HCT116 (cell line): ENCODE measurements around the gene AKAP12. TPM values are rescaled to one million over a fixed set of nuclear protein-coding genes. Genes with fewer than 3 reads are reported as not detected.

Source experiments
- ATAC-seq: fragments of 200-7000 bp; cut with Tn5 transposase; 2 replicates; pipeline ENCODE4 v1.9.1; 2020; ENCODE audit warnings: mild to moderate bottlenecking, moderate library complexity
- BruUV-seq: library from RNA; stranded (reverse); fragments of 400-500 nt; replicated peaks from 2 replicates; lab custom pipeline; 2021; lab: Mats Ljungman, UMichigan
- CTCF ChIA-PET: fragments of 300-600 bp; sonication (Branson Sonifier 250); formaldehyde crosslinking; loops from one replicate; lab custom pipeline; 2021; ENCODE audit warnings: antibody characterized with exemption; lab: Charles Lee
- POLR2A ChIA-PET: fragments of 300-600, 350-600 bp; sonication (Branson Sonifier 250); formaldehyde crosslinking; loops from one replicate; lab custom pipeline; 2021; ENCODE audit warnings: antibody characterized with exemption; lab: Charles Lee
- RAD21 ChIA-PET, 2 experiments: fragments of 300-600 bp; sonication (Branson Sonifier 250); formaldehyde crosslinking; loops; one replicate each; lab custom pipeline; 2023; ENCODE audit warnings: low total read pairs in 2 of 2; ENCODE audit not compliant: uncharacterized antibody in 2 of 2, unreplicated experiment in 2 of 2, low non-redundant PET in 1 of 2; lab: Charles Lee
- DNase-seq: peaks from one replicate; pipeline ENCODE4 v3.0.0-alpha.2; 2010; ENCODE audit warnings: low read depth, low spot score
- H2AFZ ChIP-seq: fragments of 200-600 bp; shearing (Covaris generic), sonication (generic); 2 replicates; pipeline ENCODE4 v1.6.1; 2017; ENCODE audit warnings: low read depth, mixed run types, mixed read lengths, antibody characterized with exemption, low read length; ENCODE audit not compliant: poor library complexity, severe bottlenecking
- H3K27ac ChIP-seq: 2 replicates; pipeline ENCODE4 v1.5.1; 2012; ENCODE audit warnings: low read depth, low read length
- H3K27me3 ChIP-seq: fragments of 200-600 bp; sonication (generic); 2 replicates; pipeline ENCODE4 v1.6.1; 2016; ENCODE audit warnings: mixed run types, low read length, mixed read lengths; ENCODE audit not compliant: insufficient read depth
- H3K36me3 ChIP-seq, 2 experiments: fragments of 200-500 bp in 1 of 2; fragments of 200-600 bp in 1 of 2; sonication (Bioruptor generic) in 1 of 2; sonication (generic) in 1 of 2; 2 replicates each; pipeline versions ENCODE4 v1.5.1 to v1.6.1; 2014 to 2016; ENCODE audit warnings: low read length in 2 of 2, inconsistent platforms in 1 of 2, mixed read lengths in 1 of 2, mixed run types in 1 of 2; ENCODE audit not compliant: insufficient read depth in 2 of 2, control insufficient read depth in 1 of 2
- H3K4me1 ChIP-seq, 2 experiments: fragments of 200-600 bp in 1 of 2; sonication (generic) in 1 of 2; 2 replicates each; pipeline versions ENCODE4 v1.5.1 to v1.6.1; 2012 to 2017; ENCODE audit warnings: low read length in 2 of 2, inconsistent platforms in 1 of 2, mild to moderate bottlenecking in 1 of 2, mixed read lengths in 1 of 2, mixed run types in 1 of 2, moderate library complexity in 1 of 2; ENCODE audit not compliant: insufficient read depth in 2 of 2, control insufficient read depth in 1 of 2
- H3K4me2 ChIP-seq: fragments of 200-600 bp; sonication (generic); 2 replicates; pipeline ENCODE4 v1.6.1; 2017; ENCODE audit warnings: mixed run types, low read length, mixed read lengths
- H3K4me3 ChIP-seq, 2 experiments: fragments of 200-600 bp in 1 of 2; sonication (generic) in 1 of 2; replicated peaks in 1 of 2; 2 replicates each; pipeline ENCODE4 v1.5.1; 2011 to 2016; ENCODE audit warnings: low read length in 2 of 2, control low read depth in 1 of 2, low read depth in 1 of 2, mild to moderate bottlenecking in 1 of 2, mixed read lengths in 1 of 2, mixed run types in 1 of 2
- H3K79me2 ChIP-seq: fragments of 200-600 bp; sonication (generic); 2 replicates; pipeline ENCODE4 v1.6.1; 2017; ENCODE audit warnings: mild to moderate bottlenecking, mixed run types, low read length, moderate library complexity, mixed read lengths; ENCODE audit not compliant: insufficient read depth
- H3K9ac ChIP-seq: fragments of 200-600 bp; sonication (generic); 2 replicates; pipeline ENCODE4 v1.6.1; 2016; ENCODE audit warnings: low read length, mixed read lengths
- H3K9me2 ChIP-seq: fragments of 200-600 bp; sonication (generic), shearing (Covaris generic); 2 replicates; pipeline ENCODE4 v1.6.1; 2017; ENCODE audit warnings: mixed run types, mild to moderate bottlenecking, moderate library complexity; ENCODE audit not compliant: insufficient read depth
- H3K9me3 ChIP-seq, 2 experiments: fragments of 200-500 bp in 1 of 2; fragments of 200-600 bp in 1 of 2; sonication (Bioruptor generic) in 1 of 2; sonication (generic) in 1 of 2; 2 replicates each; pipeline ENCODE4 v1.6.1; 2014 to 2017; ENCODE audit warnings: low read length in 2 of 2, mixed read lengths in 2 of 2, inconsistent platforms in 1 of 2, low read depth in 1 of 2, mild to moderate bottlenecking in 1 of 2, mixed run types in 1 of 2, moderate library complexity in 1 of 2; ENCODE audit not compliant: control insufficient read depth in 1 of 2, insufficient read depth in 1 of 2
- H4K20me1 ChIP-seq: fragments of 200-600 bp; sonication (generic), shearing (Covaris generic); 2 replicates; pipeline ENCODE4 v1.6.1; 2017; ENCODE audit warnings: mixed run types, mild to moderate bottlenecking, moderate library complexity; ENCODE audit not compliant: insufficient read depth
- CBX3 ChIP-seq: IDR thresholded peaks from 2 replicates; pipeline ENCODE4 v1.6.1; 2012; ENCODE audit warnings: low read depth
- CEBPB ChIP-seq: IDR thresholded peaks from 2 replicates; pipeline ENCODE4 v1.6.1; 2012; ENCODE audit warnings: low read depth
- EGR1 ChIP-seq: IDR thresholded peaks from 2 replicates; pipeline ENCODE4 v1.6.1; 2012; ENCODE audit warnings: low read depth
- ELF1 ChIP-seq: IDR thresholded peaks from 2 replicates; pipeline ENCODE4 v1.6.1; 2012; ENCODE audit warnings: low read depth, borderline replicate concordance
- EZH2phosphoT487 ChIP-seq: fragments of 200-600 bp; IDR thresholded peaks from 2 replicates; pipeline ENCODE4 v1.6.1; 2018; ENCODE audit warnings: antibody characterized with exemption, borderline replicate concordance
- JUND ChIP-seq: IDR thresholded peaks from 2 replicates; pipeline ENCODE4 v1.6.1; 2012
- POLR2A ChIP-seq: IDR thresholded peaks from 2 replicates; pipeline ENCODE4 v1.7.0; 2011; ENCODE audit warnings: borderline replicate concordance; ENCODE audit not compliant: insufficient read depth, insufficient read length; ENCODE audit errors: extremely low read depth
- POLR2AphosphoS5 ChIP-seq: IDR thresholded peaks from 2 replicates; pipeline ENCODE4 v1.6.1; 2011; ENCODE audit warnings: mild to moderate bottlenecking, low read depth, low read length, moderate library complexity
- RAD21 ChIP-seq: IDR thresholded peaks from 2 replicates; pipeline ENCODE4 v1.6.1; 2012; ENCODE audit warnings: low read depth, mild to moderate bottlenecking
- SIN3A ChIP-seq: IDR thresholded peaks from 2 replicates; pipeline ENCODE4 v1.6.1; 2012; ENCODE audit warnings: low read depth
- SP1 ChIP-seq: IDR thresholded peaks from 2 replicates; pipeline ENCODE4 v1.6.1; 2012; ENCODE audit warnings: low read depth
- SRF ChIP-seq: IDR thresholded peaks from 2 replicates; pipeline ENCODE4 v1.6.1; 2012; ENCODE audit warnings: low read depth
- YY1 ChIP-seq: IDR thresholded peaks from 2 replicates; pipeline ENCODE4 v1.6.1; 2011; ENCODE audit warnings: low read length, low read depth, moderate library complexity, mild to moderate bottlenecking; ENCODE audit not compliant: insufficient replicate concordance; ENCODE audit errors: extremely low read depth
- ZFX ChIP-seq: fragments of 450-650 bp; IDR thresholded peaks from 2 replicates; pipeline ENCODE4 v1.6.1; 2017
- ZNF274 ChIP-seq: fragments of 200-500 bp; sonication (Bioruptor generic); IDR thresholded peaks from 2 replicates; pipeline ENCODE4 v1.6.1; 2014; ENCODE audit warnings: mild to moderate bottlenecking, low read depth, low read length, inconsistent platforms
- intact Hi-C: fragments of 100-400 bp; cut with micrococcal nuclease; formaldehyde crosslinking; loops from 2 replicates; pipeline ENCODE4 v1.10.0; 2022
- total RNA-seq: library from RNA; stranded (reverse); gene quantifications from one replicate; pipeline ENCODE4 v1.2.1, GENCODE V29; 2021; ENCODE audit not compliant: unreplicated experiment
- TF ChIP-seq, protein P1 (sequence below), 3 experiments: fragments of 200-600 bp in 1 of 3; sonication (generic) in 1 of 3; IDR thresholded peaks in 2 of 3; conservative IDR thresholded peaks in 1 of 3; 2 replicates each; pipeline ENCODE4 v1.5.1; 2012 to 2017; ENCODE audit warnings: low read depth in 2 of 3, low read length in 2 of 3, antibody characterized with exemption in 1 of 3, borderline replicate concordance in 1 of 3, control low read depth in 1 of 3, mild to moderate bottlenecking in 1 of 3, mixed read lengths in 1 of 3, mixed run types in 1 of 3, moderate library complexity in 1 of 3; ENCODE audit not compliant: insufficient read depth in 1 of 3
- TF ChIP-seq, protein P2 (sequence below): IDR thresholded peaks from 2 replicates; pipeline ENCODE4 v1.6.1; 2012
- TF ChIP-seq, protein P3 (sequence below): IDR thresholded peaks from 2 replicates; pipeline ENCODE4 v1.6.1; 2012; ENCODE audit warnings: low read depth
- TF ChIP-seq, protein P4 (sequence below): IDR thresholded peaks from 2 replicates; pipeline ENCODE4 v1.6.1; 2011; ENCODE audit warnings: mild to moderate bottlenecking, low read length, moderate library complexity; ENCODE audit not compliant: insufficient replicate concordance; ENCODE audit errors: extremely low read depth
- TF ChIP-seq, protein P5 (sequence below): IDR thresholded peaks from 2 replicates; pipeline ENCODE4 v1.6.1; 2012

AKAP12 gene
- total RNA-seq, 1 experiment from 2014 or later, result 1,220 TPM

DNA sequence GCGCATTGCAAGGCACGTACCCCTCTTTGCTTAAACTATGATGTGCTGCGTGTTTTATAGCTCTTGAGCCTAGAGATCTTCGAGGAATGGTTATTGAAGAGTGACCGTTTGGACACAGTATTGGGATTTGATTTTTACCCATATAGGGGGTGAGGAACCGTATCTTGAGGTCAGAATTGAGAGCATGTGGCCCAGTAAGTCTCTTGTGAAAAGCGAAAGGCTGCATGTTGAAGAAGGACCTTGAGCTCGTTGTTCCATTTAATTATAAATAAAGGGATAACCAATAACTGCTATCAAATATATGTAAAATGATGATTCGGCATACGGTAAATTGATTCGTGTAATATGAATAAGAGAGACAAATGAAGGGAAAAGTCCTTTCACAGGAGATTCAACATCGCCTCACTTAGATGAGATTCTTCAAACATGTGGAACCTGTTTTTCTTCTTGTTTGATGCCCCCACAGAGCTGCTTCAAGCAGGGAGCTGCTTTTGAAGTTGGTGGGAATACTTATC lies 66.6 kb downstream of the AKAP12 start:
- BruUV-seq, result no TSS peak
- Histone ChIP-seq H3K4me1 (peaks cover 2 to 13% of the 10 kb centered on the region in 2 experiments; a peak in 2 of 4 replicates), H4K20me1 (peaks cover 4% of the 10 kb centered on the region; the same call in 1 of the 2 replicates), H2AFZ (no peak overlapping the region), H3K4me2 (no peak overlapping the region), H3K36me3 (peaks cover 0 to 11% of the 10 kb centered on the region in 2 experiments; a peak in 2 of 4 replicates)
- RAD21 ChIA-PET, result no interaction called here
- CTCF ChIA-PET, result interaction anchor here (1.0 kb wide), 1 partner anchor 17 kb away, joined by 3 read pairs; no protein-coding TSS in a partner anchor
- TF ChIP-seq CEBPB, result no peak
- TF ChIP-seq POLR2A, result no peak
- TF ChIP-seq YY1, result no peak
- no peak for TF ChIP-seq SP1
- TF ChIP-seq SIN3A, result no peak
- TF ChIP-seq, protein P1, sequence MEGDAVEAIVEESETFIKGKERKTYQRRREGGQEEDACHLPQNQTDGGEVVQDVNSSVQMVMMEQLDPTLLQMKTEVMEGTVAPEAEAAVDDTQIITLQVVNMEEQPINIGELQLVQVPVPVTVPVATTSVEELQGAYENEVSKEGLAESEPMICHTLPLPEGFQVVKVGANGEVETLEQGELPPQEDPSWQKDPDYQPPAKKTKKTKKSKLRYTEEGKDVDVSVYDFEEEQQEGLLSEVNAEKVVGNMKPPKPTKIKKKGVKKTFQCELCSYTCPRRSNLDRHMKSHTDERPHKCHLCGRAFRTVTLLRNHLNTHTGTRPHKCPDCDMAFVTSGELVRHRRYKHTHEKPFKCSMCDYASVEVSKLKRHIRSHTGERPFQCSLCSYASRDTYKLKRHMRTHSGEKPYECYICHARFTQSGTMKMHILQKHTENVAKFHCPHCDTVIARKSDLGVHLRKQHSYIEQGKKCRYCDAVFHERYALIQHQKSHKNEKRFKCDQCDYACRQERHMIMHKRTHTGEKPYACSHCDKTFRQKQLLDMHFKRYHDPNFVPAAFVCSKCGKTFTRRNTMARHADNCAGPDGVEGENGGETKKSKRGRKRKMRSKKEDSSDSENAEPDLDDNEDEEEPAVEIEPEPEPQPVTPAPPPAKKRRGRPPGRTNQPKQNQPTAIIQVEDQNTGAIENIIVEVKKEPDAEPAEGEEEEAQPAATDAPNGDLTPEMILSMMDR (IDR thresholded peaks at IDR 0.05 in 2 of 3, conservative IDR thresholded peaks at IDR 0.05 in 1 of 3; ENCODE audit: borderline replicate concordance in 1 of 3, insufficient read depth in 1 of 3, low read depth in 2 of 3, low read length in 2 of 3), result no peak
- no peak for TF ChIP-seq CBX3
- TF ChIP-seq ZNF274, result no peak
- TF ChIP-seq ELF1, result no peak
- no peak for TF ChIP-seq POLR2AphosphoS5
- no peak for TF ChIP-seq EZH2phosphoT487
- no peak for TF ChIP-seq EGR1
- TF ChIP-seq, protein P2, sequence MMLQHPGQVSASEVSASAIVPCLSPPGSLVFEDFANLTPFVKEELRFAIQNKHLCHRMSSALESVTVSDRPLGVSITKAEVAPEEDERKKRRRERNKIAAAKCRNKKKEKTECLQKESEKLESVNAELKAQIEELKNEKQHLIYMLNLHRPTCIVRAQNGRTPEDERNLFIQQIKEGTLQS, result no peak
- no peak for TF ChIP-seq SRF
- TF ChIP-seq, protein P3, sequence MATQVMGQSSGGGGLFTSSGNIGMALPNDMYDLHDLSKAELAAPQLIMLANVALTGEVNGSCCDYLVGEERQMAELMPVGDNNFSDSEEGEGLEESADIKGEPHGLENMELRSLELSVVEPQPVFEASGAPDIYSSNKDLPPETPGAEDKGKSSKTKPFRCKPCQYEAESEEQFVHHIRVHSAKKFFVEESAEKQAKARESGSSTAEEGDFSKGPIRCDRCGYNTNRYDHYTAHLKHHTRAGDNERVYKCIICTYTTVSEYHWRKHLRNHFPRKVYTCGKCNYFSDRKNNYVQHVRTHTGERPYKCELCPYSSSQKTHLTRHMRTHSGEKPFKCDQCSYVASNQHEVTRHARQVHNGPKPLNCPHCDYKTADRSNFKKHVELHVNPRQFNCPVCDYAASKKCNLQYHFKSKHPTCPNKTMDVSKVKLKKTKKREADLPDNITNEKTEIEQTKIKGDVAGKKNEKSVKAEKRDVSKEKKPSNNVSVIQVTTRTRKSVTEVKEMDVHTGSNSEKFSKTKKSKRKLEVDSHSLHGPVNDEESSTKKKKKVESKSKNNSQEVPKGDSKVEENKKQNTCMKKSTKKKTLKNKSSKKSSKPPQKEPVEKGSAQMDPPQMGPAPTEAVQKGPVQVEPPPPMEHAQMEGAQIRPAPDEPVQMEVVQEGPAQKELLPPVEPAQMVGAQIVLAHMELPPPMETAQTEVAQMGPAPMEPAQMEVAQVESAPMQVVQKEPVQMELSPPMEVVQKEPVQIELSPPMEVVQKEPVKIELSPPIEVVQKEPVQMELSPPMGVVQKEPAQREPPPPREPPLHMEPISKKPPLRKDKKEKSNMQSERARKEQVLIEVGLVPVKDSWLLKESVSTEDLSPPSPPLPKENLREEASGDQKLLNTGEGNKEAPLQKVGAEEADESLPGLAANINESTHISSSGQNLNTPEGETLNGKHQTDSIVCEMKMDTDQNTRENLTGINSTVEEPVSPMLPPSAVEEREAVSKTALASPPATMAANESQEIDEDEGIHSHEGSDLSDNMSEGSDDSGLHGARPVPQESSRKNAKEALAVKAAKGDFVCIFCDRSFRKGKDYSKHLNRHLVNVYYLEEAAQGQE, result no peak
- TF ChIP-seq, protein P4, sequence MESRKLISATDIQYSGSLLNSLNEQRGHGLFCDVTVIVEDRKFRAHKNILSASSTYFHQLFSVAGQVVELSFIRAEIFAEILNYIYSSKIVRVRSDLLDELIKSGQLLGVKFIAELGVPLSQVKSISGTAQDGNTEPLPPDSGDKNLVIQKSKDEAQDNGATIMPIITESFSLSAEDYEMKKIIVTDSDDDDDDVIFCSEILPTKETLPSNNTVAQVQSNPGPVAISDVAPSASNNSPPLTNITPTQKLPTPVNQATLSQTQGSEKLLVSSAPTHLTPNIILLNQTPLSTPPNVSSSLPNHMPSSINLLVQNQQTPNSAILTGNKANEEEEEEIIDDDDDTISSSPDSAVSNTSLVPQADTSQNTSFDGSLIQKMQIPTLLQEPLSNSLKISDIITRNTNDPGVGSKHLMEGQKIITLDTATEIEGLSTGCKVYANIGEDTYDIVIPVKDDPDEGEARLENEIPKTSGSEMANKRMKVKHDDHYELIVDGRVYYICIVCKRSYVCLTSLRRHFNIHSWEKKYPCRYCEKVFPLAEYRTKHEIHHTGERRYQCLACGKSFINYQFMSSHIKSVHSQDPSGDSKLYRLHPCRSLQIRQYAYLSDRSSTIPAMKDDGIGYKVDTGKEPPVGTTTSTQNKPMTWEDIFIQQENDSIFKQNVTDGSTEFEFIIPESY, result no peak
- TF ChIP-seq, protein P5, sequence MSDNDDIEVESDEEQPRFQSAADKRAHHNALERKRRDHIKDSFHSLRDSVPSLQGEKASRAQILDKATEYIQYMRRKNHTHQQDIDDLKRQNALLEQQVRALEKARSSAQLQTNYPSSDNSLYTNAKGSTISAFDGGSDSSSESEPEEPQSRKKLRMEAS, result no peak
- TF ChIP-seq JUND, result no peak
- no peak for TF ChIP-seq ZFX
- no peak for TF ChIP-seq RAD21
- TF ChIP-seq, all 23 proteins: peak for 0
- H3K9me2 ChIP-seq, result no peaks in the 10 kb centered on the region
- H3K9me3 ChIP-seq, result no peaks in the 10 kb centered on the region
- ATAC-seq (no peak), DNase-seq (no peak)
- no peak overlapping the region for H3K4me3 ChIP-seq
- intact Hi-C loops, result no loop called here
- H3K27me3 ChIP-seq, result no peaks in the 10 kb centered on the region
- H3K9ac ChIP-seq, result no peak overlapping the region
- H3K79me2 ChIP-seq, result peaks cover 99% of the 10 kb centered on the region
- no peak overlapping the region for H3K27ac ChIP-seq
- POLR2A ChIA-PET, result interaction anchor here (0.8 to 1.4 kb wide), 2 partner anchors 10 to 19 kb away, joined by 3 to 10 read pairs; no protein-coding TSS in a partner anchor
